Measurements from ENCODE around the gene ZC3H10. TPM values are rescaled to one million over a fixed set of nuclear protein-coding genes. Genes with fewer than 3 reads are reported as not detected.
"Not testable (repeated sequence)": the region's sequence is repeated elsewhere in the genome, so short reads cannot be mapped to it uniquely, and the experiment has no call there.

ZC3H10 gene
- total and polyA plus RNA-seq, 2 donors: 3.1 to 4.3 TPM

- H3K4me3 ChIP-seq (ENCODE audit: low read length in 2 of 2): no peak overlapping the region
- H3K4me1 ChIP-seq (ENCODE audit: control insufficient read depth in 2 of 2, insufficient read depth in 2 of 2, low read length in 2 of 2): peaks cover 20 to 50% of the 10 kb centered on the region in 2 donors
- H3K27ac ChIP-seq (ENCODE audit: low read depth in 1 of 2, low read length in 1 of 2): peak overlapping the region in 1 of 2 donors; percentile 64
- 100% methylated on average over 1 of the region's 1 CpG for WGBS
- peak in 3 of 9 donors; percentile 21 to 57 (median 24) for DNase-seq (ENCODE audit: low read depth in 6 of 9, low spot score in 9 of 9)
- no peaks in the 10 kb centered on the region for H3K27me3 ChIP-seq (ENCODE audit: control insufficient read depth in 2 of 2, insufficient read depth in 1 of 2, low read length in 1 of 2)
- H3K9me3 ChIP-seq (ENCODE audit: control insufficient read depth in 2 of 2, insufficient read depth in 1 of 2, low read length in 1 of 2): no peaks in the 10 kb centered on the region
- H3K36me3 ChIP-seq (ENCODE audit: control insufficient read depth in 2 of 2, insufficient read depth in 2 of 2, low read length in 1 of 2): peaks cover 3 to 10% of the 10 kb centered on the region in 2 donors
Observed at GRCh38 chr12:56154246-56154771, 36.2 kb downstream of the ZC3H10 start.

DNA sequence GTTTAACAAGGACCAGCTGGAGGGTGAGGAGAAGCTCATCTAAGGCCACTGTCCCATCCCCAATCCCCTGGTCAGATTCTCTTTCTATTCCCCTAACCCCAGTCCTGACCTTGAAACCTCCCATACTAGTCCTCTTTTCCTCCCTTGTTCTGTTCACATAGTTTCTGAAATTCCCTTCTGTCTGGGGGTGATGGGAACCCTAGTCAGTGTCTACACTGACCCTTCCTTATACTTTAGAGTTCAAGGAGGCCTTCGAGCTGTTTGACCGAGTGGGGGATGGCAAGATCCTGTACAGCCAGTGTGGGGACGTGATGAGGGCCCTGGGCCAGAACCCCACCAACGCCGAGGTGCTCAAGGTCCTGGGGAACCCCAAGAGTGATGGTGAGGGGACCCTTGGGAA lies 36.8 kb downstream of the ZC3H10 start:
- Histone ChIP-seq H3K27me3 (ENCODE audit: control insufficient read depth in 2 of 2, insufficient read depth in 1 of 2, low read length in 1 of 2) (no peaks in the 10 kb centered on the region), H3K4me3 (ENCODE audit: low read length in 2 of 2) (no peak overlapping the region), H3K4me1 (ENCODE audit: control insufficient read depth in 2 of 2, insufficient read depth in 2 of 2, low read length in 2 of 2) (peaks cover 25 to 55% of the 10 kb centered on the region in 2 donors), H3K27ac (ENCODE audit: low read depth in 1 of 2, low read length in 1 of 2) (no peak overlapping the region), H3K9me3 (ENCODE audit: control insufficient read depth in 2 of 2, insufficient read depth in 1 of 2, low read length in 1 of 2) (no peaks in the 10 kb centered on the region), H3K36me3 (ENCODE audit: control insufficient read depth in 2 of 2, insufficient read depth in 2 of 2, low read length in 1 of 2) (peaks cover 7 to 15% of the 10 kb centered on the region in 2 donors)
- WGBS: 98% methylated on average over 5 of the region's 5 CpGs
- DNase-seq (ENCODE audit: low read depth in 6 of 9, low spot score in 9 of 9): no peak

GRCh38 chr12:56155256-56155845 lies 37.3 kb downstream of the ZC3H10 start:
- H3K4me3 ChIP-seq (ENCODE audit: low read length in 2 of 2): no peak overlapping the region
- H3K9me3 ChIP-seq (ENCODE audit: control insufficient read depth in 2 of 2, insufficient read depth in 1 of 2, low read length in 1 of 2): no peaks in the 10 kb centered on the region
- H3K27ac ChIP-seq (ENCODE audit: low read depth in 1 of 2, low read length in 1 of 2): no peak overlapping the region
- H3K36me3 ChIP-seq (ENCODE audit: control insufficient read depth in 2 of 2, insufficient read depth in 2 of 2, low read length in 1 of 2): peaks cover 13 to 20% of the 10 kb centered on the region in 2 donors
- DNase-seq (ENCODE audit: low read depth in 6 of 9, low spot score in 9 of 9): no peak
- peaks cover 30 to 60% of the 10 kb centered on the region in 2 donors for H3K4me1 ChIP-seq (ENCODE audit: control insufficient read depth in 2 of 2, insufficient read depth in 2 of 2, low read length in 2 of 2)
- WGBS: 98% methylated on average over 11 of the region's 11 CpGs
- no peaks in the 10 kb centered on the region for H3K27me3 ChIP-seq (ENCODE audit: control insufficient read depth in 2 of 2, insufficient read depth in 1 of 2, low read length in 1 of 2)

DNA sequence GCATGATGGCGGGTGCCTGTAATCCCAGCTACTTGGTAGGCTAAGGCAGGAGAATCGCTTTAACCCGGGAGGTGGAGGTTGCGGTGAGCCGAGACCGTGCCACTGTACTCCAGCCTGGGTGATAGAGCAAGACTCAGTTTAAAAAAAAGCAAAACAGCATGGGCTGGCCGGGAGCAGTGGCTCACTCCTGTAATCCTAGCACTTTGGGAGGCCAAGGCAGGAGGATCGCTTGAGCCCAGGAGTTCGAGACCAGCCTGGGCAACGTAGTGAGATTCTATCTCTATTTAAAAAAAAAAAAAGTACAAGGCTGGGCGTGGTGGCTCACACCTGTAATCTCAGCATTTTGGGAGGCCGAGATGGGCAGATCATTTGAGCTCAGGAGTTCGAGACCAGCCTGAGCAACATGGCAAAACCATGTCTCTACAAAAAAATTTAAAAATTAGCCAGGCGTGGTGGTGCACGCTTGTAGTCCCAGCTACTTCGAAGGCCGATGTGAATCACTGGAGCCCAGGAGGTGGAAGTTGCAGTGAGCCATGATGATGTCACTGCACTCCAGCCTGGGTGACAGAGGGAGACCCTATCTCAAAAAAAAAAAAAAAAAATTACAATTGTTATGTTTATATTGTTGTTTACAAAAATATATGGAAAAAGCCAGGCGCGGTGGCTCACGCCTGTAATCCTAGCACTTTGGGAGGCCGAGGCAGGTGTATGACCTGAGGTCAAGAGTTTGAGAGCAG lies 38.6 kb downstream of the ZC3H10 start:
- H3K36me3 ChIP-seq (ENCODE audit: control insufficient read depth in 2 of 2, insufficient read depth in 2 of 2, low read length in 1 of 2): peaks cover 26 to 33% of the 10 kb centered on the region in 2 donors
- 97% methylated on average over 21 of the region's 21 CpGs for WGBS
- not testable (repeated sequence) for DNase-seq (ENCODE audit: low read depth in 6 of 9, low spot score in 9 of 9); H3K27me3 ChIP-seq (ENCODE audit: control insufficient read depth in 2 of 2, insufficient read depth in 1 of 2, low read length in 1 of 2); H3K9me3 ChIP-seq (ENCODE audit: control insufficient read depth in 2 of 2, insufficient read depth in 1 of 2, low read length in 1 of 2)
- H3K4me1 ChIP-seq (ENCODE audit: control insufficient read depth in 2 of 2, insufficient read depth in 2 of 2, low read length in 2 of 2): peaks cover 37 to 65% of the 10 kb centered on the region in 2 donors
- peak overlapping the region in 1 of 2 donors; percentile 62 for H3K4me3 ChIP-seq (ENCODE audit: low read length in 2 of 2)
- peak overlapping the region; percentile 77 to 91 for H3K27ac ChIP-seq (ENCODE audit: low read depth in 1 of 2, low read length in 1 of 2)

GRCh38 chr12:56157201-56158028 lies 39.3 kb downstream of the ZC3H10 start:
- H3K27me3 ChIP-seq (ENCODE audit: control insufficient read depth in 2 of 2, insufficient read depth in 1 of 2, low read length in 1 of 2): no peaks in the 10 kb centered on the region
- peaks cover 37 to 63% of the 10 kb centered on the region in 2 donors for H3K4me1 ChIP-seq (ENCODE audit: control insufficient read depth in 2 of 2, insufficient read depth in 2 of 2, low read length in 2 of 2)
- peaks cover 33 to 41% of the 10 kb centered on the region in 2 donors for H3K36me3 ChIP-seq (ENCODE audit: control insufficient read depth in 2 of 2, insufficient read depth in 2 of 2, low read length in 1 of 2)
- no peaks in the 10 kb centered on the region for H3K9me3 ChIP-seq (ENCODE audit: control insufficient read depth in 2 of 2, insufficient read depth in 1 of 2, low read length in 1 of 2)
- peak in 8 of 9 donors; percentile 47 to 82 (median 52) for DNase-seq (ENCODE audit: low read depth in 6 of 9, low spot score in 9 of 9)
- H3K4me3 ChIP-seq (ENCODE audit: low read length in 2 of 2): peak overlapping the region; percentile 62 to 88
- peak overlapping the region; percentile 77 to 91 for H3K27ac ChIP-seq (ENCODE audit: low read depth in 1 of 2, low read length in 1 of 2)
- 7% methylated on average over 45 of the region's 45 CpGs for WGBS

GRCh38 chr12:56158029-56158925 lies 40.2 kb downstream of the ZC3H10 start, which contains the start of gene MYL6:
TSS of gene MYL6 (plus strand) at chr12:56158359. CDS start at chr12:56158402, 43 bp downstream.
- Histone ChIP-seq H3K36me3 (ENCODE audit: control insufficient read depth in 2 of 2, insufficient read depth in 2 of 2, low read length in 1 of 2) (peaks cover 40 to 49% of the 10 kb centered on the region in 2 donors), H3K27ac (ENCODE audit: low read depth in 1 of 2, low read length in 1 of 2) (peak within 1 kb of the TSS; percentile 91 to 92), H3K4me3 (ENCODE audit: low read length in 2 of 2) (peak within 1 kb of the TSS; percentile 62 to 88), H3K27me3 (ENCODE audit: control insufficient read depth in 2 of 2, insufficient read depth in 1 of 2, low read length in 1 of 2) (no peaks in the 10 kb centered on the region), H3K4me1 (ENCODE audit: control insufficient read depth in 2 of 2, insufficient read depth in 2 of 2, low read length in 2 of 2) (peaks cover 31 to 56% of the 10 kb centered on the region in 2 donors), H3K9me3 (ENCODE audit: control insufficient read depth in 2 of 2, insufficient read depth in 1 of 2, low read length in 1 of 2) (no peaks in the 10 kb centered on the region)
- under 1% methylated on average over 30 of the region's 30 CpGs for WGBS
- peak; percentile 86 to 98 (median 96) for DNase-seq (ENCODE audit: low read depth in 6 of 9, low spot score in 9 of 9)

GRCh38 chr12:56158926-56159461 lies 40.9 kb downstream of the ZC3H10 start:
- DNase-seq (ENCODE audit: low read depth in 6 of 9, low spot score in 9 of 9): peak in 4 of 9 donors; percentile 22 to 56 (median 30)
- WGBS: 6% methylated on average over 6 of the region's 6 CpGs
- Histone ChIP-seq H3K27me3 (ENCODE audit: control insufficient read depth in 2 of 2, insufficient read depth in 1 of 2, low read length in 1 of 2) (no peaks in the 10 kb centered on the region), H3K4me3 (ENCODE audit: low read length in 2 of 2) (peak overlapping the region; percentile 62 to 88), H3K36me3 (ENCODE audit: control insufficient read depth in 2 of 2, insufficient read depth in 2 of 2, low read length in 1 of 2) (peaks cover 47 to 57% of the 10 kb centered on the region in 2 donors), H3K27ac (ENCODE audit: low read depth in 1 of 2, low read length in 1 of 2) (peak overlapping the region; percentile 91 to 92), H3K9me3 (ENCODE audit: control insufficient read depth in 2 of 2, insufficient read depth in 1 of 2, low read length in 1 of 2) (no peaks in the 10 kb centered on the region), H3K4me1 (ENCODE audit: control insufficient read depth in 2 of 2, insufficient read depth in 2 of 2, low read length in 2 of 2) (peaks cover 26 to 49% of the 10 kb centered on the region in 2 donors)

Data from thymus (tissue), 11 donors.